Measurements from ENCODE around the gene CCL17.

CCL17 gene

DNA sequence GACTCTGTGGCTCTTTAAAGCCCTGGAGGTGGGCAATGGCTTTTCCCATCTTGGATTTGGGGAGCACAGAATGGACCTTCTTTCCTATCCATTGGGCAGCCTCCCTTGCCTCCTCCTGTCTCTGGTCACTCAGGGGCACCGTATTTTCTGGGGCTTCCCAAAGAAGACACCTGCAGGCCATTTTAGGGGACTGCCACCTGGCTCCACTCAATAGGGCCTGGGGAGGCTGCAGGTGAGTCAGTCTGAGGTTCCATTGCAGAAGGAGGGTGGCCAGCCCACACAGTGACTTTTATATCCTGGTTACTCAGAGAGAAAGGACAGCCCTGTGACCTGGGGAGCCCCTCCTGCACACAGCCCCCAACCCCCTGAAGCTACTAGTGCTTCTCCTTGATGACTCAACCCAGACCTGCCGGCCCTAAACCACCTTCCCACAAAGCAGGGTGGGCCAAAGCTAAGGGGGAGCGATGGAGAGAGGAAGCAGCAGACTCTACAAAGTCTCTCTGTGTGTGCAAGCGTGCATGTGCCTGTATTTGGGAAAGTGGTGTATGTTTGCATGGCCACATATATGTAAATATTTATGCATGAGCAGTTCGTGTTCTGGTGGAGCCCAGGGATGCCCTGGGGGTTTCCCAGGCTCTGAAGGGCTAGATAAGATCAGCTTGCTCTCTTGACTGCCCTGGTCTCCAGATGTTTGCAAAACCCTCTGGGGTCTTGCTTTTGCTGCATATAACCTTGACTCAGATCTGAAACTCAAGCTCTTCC, 27.3 kb upstream of the CCL17 start:
- no peak for DNase-seq (ENCODE audit: low read depth in 2 of 2)

DNA sequence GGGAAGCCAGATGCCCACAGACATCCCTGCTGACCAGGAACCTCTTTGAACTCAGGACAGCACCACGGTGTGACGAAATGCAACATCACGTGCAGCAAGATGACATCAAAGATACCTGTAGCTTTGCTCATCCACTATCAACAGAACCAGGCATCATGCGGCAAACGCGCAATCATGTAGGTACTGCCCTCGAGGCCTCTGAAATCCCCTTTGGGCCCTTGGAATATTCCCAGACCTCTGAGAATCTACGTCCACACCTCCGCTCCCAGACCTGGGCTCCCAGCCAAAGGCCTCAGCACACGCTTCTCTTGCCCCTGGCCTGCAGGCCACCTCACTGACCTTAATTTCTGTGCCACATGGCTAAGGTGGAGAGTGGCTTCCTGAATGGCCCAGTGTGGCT, 25.0 kb upstream of the CCL17 start:
- no peak for DNase-seq (ENCODE audit: low read depth in 2 of 2)

DNA sequence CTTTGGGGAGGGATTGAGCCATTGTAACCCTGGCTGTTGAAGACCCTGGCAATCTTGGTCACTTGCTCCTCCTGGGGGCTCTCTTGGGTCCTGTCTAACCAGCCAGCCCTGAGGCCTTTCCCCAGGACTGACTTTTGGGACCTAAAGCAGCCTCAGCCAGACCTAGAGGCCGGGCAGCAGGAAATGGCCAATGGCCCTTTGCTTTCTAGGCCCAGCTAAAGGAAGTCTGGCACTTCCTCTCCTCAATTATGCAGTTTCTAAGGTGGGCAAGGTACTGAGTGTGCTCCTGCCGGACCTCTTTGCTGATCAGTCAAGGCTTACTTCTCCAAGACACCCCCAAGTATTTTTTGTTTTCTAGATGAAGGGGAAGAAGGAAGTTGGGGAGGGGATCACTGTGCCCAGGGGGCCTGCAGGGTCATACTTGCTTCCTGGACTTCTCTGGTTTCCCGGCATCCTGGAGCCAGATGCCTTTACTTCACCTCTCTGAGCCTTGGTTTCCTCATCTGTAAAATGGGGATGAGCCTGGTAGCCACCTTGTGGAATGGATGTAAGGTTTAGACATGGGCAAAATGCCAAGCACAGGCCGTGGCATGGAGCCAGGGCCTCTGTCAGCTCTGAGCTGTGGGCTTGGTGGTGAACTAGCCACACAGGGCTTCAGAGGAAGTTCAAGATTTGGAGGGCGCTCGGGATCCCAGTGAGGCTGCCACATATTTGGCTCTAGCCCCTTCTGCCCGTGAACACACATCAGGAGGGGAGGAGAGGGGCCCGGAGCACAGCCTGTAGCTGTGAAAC, 23.7 kb upstream of the CCL17 start:
- DNase-seq (ENCODE audit: low read depth in 2 of 2) = no peak

DNA sequence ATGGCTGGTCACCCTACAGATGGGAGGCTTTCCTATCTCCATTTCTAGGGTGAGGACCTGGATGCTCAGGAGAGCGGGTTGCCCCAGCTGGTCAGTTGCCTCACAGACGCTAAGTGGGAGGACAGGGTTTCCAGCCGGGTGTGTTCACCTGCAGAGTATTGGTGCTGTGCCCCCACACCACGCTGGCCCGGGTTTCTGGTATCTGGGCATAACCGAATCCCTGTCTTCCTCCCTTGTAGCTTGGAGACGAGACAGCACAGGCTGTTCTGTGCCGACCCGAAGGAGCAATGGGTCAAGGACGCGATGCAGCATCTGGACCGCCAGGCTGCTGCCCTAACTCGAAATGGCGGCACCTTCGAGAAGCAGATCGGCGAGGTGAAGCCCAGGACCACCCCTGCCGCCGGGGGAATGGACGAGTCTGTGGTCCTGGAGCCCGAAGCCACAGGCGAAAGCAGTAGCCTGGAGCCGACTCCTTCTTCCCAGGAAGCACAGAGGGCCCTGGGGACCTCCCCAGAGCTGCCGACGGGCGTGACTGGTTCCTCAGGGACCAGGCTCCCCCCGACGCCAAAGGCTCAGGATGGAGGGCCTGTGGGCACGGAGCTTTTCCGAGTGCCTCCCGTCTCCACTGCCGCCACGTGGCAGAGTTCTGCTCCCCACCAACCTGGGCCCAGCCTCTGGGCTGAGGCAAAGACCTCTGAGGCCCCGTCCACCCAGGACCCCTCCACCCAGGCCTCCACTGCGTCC, 22.6 kb upstream of the CCL17 start:
- DNase-seq (ENCODE audit: low read depth in 2 of 2) = no peak

DNA sequence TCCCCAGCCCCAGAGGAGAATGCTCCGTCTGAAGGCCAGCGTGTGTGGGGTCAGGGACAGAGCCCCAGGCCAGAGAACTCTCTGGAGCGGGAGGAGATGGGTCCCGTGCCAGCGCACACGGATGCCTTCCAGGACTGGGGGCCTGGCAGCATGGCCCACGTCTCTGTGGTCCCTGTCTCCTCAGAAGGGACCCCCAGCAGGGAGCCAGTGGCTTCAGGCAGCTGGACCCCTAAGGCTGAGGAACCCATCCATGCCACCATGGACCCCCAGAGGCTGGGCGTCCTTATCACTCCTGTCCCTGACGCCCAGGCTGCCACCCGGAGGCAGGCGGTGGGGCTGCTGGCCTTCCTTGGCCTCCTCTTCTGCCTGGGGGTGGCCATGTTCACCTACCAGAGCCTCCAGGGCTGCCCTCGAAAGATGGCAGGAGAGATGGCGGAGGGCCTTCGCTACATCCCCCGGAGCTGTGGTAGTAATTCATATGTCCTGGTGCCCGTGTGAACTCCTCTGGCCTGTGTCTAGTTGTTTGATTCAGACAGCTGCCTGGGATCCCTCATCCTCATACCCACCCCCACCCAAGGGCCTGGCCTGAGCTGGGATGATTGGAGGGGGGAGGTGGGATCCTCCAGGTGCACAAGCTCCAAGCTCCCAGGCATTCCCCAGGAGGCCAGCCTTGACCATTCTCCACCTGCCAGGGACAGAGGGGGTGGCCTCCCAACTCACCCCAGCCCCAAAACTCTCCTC, 21.9 kb upstream of the CCL17 start:
- no peak for DNase-seq (ENCODE audit: low read depth in 2 of 2)

DNA sequence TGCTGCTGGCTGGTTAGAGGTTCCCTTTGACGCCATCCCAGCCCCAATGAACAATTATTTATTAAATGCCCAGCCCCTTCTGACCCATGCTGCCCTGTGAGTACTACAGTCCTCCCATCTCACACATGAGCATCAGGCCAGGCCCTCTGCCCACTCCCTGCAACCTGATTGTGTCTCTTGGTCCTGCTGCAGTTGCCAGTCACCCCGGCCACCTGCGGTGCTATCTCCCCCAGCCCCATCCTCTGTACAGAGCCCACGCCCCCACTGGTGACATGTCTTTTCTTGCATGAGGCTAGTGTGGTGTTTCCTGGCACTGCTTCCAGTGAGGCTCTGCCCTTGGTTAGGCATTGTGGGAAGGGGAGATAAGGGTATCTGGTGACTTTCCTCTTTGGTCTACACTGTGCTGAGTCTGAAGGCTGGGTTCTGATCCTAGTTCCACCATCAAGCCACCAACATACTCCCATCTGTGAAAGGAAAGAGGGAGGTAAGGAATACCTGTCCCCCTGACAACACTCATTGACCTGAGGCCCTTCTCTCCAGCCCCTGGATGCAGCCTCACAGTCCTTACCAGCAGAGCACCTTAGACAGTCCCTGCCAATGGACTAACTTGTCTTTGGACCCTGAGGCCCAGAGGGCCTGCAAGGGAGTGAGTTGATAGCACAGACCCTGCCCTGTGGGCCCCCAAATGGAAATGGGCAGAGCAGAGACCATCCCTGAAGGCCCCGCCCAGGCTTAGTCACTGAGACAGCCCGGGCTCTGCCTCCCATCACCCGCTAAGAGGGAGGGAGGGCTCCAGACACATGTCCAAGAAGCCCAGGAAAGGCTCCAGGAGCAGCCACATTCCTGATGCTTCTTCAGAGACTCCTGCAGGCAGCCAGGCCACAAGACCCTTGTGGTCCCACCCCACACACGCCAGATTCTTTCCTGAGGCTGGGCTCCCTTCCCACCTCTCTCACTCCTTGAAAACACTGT, 21.0 kb upstream of the CCL17 start:
- no peak for DNase-seq (ENCODE audit: low read depth in 2 of 2)

DNA sequence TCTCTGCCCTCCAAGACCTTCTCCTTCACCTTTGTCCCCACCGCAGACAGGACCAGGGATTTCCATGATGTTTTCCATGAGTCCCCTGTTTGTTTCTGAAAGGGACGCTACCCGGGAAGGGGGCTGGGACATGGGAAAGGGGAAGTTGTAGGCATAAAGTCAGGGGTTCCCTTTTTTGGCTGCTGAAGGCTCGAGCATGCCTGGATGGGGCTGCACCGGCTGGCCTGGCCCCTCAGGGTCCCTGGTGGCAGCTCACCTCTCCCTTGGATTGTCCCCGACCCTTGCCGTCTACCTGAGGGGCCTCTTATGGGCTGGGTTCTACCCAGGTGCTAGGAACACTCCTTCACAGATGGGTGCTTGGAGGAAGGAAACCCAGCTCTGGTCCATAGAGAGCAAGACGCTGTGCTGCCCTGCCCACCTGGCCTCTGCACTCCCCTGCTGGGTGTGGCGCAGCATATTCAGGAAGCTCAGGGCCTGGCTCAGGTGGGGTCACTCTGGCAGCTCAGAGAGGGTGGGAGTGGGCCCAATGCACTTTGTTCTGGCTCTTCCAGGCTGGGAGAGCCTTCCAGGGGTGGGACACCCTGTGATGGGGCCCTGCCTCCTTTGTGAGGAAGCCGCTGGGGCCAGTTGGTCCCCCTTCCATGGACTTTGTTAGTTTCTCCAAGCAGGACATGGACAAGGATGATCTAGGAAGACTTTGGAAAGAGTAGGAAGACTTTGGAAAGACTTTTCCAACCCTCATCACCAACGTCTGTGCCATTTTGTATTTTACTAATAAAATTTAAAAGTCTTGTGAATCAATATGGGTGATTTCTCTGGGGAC, 20.1 kb upstream of the CCL17 start:
- DNase-seq (ENCODE audit: low read depth in 2 of 2) = no peak

DNA sequence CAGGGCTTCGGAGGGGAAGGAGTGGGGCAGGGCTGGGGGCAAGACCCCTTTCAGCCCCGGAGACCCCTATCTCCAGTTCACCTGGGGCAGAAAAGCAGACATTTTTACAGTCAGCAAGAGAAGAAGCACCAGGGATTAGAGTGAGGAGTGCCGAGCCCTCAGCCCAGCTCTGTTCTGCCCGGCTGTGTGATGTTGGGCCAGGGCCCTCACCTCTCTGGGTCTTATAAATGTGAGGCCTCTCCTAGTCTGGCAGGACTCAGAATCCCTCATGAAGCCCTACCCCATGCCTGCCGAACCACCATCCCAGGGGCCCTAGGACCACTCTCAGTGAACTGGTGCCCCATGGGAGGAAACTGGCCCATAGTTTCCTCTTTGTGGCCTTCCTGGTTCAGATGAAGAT, 19.5 kb upstream of the CCL17 start:
- DNase-seq (ENCODE audit: low read depth in 2 of 2) = no peak

DNA sequence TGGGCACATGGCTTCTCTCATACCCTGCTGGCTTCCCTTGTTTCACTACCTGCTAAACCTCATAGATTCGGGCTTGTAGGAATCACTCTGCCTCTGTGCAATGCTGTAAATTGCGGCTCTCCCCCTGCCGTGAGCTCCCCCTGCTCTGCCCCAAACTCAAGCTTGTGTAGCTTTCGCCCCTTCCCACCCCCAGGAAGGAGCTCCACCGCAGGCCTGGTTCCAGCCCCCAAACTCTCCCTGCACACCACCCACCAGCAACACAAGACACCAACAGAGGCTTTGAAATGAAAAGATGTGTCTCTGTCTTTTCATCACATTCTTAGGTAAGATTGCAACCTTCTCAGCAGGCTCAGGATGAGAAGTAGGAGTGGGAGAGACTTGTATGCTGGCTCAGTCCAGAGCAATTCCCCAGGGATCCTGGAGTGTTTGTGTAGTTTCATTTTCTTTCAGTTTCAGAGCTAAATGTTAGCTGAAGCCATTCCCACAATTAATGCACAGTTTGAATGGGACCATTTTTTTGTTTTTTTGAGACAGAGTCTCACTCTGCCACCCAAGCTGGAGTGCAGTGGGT, 18.1 kb upstream of the CCL17 start:
- no peak for DNase-seq (ENCODE audit: low read depth in 2 of 2)

DNA sequence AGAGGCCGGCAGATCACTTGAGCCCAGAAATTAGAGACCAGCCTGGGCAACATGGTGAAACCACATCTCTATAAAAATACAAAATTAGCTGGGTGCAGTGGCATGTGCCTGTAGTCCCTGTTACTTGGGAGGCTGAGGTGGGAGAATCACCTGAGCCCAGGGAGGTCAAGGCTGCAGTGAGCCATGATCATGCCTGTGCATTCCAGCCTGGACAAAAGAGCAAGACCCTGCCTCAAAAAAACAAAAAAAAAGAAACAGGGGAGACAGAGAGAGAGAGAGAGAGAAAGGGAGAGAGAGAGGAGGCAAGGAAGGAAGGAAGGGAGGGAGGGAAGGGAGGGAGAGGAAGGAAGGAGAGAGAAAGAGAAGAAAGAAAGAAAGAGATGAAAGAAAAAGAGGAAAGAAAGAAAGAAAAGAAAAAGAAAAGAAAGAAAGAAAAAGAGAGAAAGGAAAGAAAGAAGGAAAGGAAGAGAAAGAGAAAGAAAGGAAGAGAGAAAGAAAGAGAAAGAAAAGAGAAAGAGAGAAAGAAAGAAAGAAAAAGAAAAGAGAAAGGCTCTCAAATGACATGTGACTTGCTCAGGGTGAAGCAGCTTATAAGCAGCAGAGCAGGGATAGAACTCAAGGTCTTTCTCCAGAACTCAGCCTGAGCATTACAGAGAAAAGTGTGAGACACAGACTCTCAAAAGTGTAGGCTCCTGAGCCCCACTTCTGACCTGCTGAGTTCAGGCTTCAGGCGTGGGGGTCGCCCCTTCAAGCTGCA, 16.8 kb upstream of the CCL17 start:
- DNase-seq (ENCODE audit: low read depth in 2 of 2) = no peak

DNA sequence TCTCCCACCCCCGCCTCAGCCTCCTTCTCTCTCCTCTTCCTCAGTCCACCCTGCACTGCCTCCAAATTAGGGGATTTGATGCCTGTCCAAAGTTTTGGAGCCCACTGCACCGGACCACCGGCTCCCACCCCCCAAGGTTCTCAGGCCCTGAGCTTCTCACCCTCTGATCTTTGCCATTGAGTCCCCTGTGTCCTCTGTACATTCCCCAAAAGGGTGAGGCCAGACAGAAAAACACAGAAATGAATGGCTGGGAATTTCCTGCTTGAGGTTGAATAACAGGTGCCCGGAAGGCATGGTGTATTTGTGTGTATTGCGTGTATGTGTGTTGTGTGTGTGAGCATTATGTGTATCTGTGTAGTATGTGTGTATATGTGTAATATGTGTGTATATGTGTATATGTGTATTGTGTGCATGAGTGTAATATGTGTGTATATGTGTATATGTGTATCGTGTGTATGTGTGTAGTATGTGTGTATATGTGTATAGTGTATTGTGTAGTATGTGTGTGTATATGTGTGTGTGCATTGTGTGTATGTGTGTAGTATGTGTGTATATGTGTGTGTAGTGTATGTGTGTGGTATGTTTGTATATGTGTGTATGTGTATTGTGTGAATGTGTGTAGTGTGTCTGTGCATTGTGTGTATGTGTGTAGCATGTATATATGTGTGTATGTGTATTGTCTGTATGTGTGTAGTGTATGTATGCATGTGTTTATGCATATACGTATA, 16.0 kb upstream of the CCL17 start:
- DNase-seq (ENCODE audit: low read depth in 2 of 2) = no peak

DNA sequence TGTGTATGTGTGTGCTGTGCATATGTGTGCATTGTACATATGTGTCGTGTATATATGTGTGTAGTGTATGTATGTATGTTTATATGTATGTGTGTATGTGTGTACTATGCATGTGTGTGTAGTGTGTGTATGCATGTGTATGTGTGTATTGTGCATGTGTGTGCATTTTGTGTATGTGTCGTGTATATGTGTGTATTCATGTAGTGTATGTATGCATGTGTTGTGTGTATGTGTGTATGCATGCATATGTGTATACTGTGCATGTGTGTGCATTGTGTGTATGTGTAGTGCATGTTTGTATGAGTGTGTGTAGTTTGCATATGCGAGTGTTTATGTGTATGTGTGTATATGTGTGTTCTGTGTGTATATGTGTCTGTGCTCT, 15.5 kb upstream of the CCL17 start:
- no peak for DNase-seq (ENCODE audit: low read depth in 2 of 2)

DNA sequence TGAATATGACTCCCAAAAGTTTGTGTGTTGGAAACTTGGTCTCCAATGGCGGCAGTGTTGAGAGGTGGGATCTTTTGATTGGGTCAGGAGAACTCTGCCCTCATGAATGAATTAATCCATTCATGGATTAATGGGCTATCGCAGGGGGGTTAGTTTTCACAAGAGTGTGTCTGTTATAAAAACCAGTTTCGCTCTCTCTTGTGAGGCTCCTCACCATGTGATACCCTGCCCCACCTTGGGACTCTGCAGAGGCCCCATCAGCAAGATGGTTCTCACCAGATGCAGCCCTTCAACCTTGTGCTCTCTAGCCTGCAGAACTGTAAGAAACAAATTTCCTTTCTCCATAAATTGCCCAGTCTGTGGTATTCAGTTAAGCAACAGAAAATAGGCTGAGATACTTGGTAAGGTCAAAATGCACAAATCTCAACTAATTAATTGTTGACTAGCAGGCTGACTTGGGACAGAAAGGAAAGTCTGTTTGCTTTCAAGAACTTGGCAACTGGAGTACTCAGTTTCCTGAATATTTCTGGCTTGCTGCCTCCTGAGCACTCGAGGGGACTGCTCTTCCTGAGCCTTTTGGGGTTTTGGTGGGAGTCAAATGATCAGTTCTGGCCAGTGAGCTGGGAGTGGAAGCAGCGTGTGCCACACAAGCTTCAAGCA, 13.8 kb upstream of the CCL17 start:
- no peak for DNase-seq (ENCODE audit: low read depth in 2 of 2)

DNA sequence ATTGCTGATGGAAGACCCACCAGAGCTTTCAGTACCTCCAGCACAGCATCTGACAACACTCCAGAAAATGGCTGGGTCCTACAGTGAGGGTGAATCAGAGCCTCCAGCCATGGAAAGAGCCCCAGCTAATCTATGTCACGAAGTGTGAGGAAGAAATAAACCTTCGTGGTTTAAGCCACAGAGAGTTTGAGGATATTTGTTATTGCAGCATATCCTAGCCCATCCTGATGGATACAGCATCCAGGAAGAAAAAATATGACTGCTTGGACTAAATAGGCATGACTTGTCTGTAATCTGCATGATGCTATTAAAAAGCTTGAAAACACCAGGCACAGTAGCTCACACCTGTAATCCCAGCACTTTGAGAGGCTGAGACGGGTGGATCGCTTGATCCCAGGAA, 13.3 kb upstream of the CCL17 start:
- DNase-seq (ENCODE audit: low read depth in 2 of 2) = no peak

DNA sequence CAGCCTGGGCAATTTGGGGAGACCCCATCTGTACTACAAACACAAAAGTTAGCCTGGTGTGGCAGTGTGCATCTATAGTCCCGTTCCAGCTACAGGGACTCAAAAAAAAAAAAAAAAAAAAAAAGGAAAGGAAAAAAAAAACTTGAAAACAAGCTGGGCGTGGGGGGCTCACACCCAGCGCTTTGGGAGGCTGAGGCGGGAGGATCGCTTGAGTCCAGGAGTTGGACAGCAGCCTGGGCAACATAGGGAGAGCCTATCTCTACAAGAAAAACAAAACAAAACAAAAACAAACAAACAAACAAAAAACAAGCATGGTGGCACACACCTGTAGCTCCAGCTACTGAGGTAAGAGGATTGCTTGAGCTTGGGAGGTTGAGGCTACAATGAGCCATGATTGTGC, 12.9 kb upstream of the CCL17 start:
- DNase-seq (ENCODE audit: low read depth in 2 of 2) = no peak

DNA sequence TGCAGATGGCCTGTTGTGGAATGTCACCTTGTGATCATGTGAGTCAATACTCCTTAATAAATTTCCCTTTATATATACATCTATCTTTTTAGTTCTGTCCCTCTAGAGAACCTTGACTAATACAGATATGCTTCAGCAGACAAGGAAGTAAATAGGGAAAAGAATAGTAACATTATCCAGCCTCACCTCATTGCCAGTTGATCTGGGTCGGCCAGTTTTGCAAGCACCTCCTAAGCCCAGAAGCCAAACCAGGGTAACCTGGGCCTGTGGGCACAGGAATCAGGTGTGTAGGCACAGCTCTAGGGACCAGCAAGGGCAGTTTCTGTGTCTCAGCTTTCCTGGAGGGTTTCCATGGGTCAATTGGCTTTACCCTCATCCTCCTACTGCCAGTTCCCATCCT, 11.9 kb upstream of the CCL17 start:
- DNase-seq (ENCODE audit: low read depth in 2 of 2) = no peak

DNA sequence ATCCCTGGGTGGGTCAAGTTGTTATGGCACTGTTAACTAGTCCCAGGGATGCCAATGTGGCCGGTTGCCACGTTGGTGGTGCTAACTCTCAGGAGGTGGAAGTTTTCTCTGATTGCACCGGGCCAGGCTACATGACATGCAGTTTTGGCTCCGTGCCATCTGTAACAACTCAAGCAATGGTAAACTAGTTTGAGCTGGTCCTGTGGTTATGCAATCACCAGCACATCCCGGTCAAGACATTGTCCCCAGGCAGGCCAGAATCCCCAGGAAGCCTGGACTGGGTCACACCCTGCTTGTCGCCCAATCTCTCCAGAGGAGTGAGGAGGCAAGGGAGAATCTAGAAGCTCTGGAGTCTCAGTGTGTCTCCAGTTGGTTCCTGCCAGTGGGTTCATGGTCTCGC, 10.1 kb upstream of the CCL17 start:
- no peak for DNase-seq (ENCODE audit: low read depth in 2 of 2)

DNA sequence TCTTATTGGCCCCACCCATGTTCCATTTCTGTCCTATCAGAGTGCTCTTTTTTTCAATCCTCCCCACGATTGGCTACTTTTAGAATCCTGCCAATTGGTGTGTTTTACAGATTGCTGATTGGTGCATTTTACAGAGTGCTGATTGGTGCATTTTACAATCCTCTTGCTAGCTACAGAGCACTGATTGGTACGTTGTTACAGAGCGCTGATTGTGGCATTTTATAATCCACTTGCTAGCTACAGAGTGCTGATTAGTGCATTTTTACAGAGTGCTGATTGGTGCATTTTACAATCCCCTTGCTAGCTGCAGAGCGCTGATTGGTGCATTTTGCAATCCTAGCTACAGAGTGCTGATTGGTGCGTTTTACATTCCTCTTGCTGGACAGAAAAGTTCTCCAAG, 9.5 kb upstream of the CCL17 start:
- DNase-seq (ENCODE audit: low read depth in 2 of 2) = no peak

Measured in activated CD8-positive, alpha-beta memory T cell treated with anti-CD3 and anti-CD28 coated beads for 4 hours (primary cell).